GM19099 (cell line): Measurements from ENCODE around the gene DLK2.

Experiments
- POLR2A ChIP-seq: IDR thresholded peaks from 3 replicates; pipeline ENCODE4 v1.6.1; 2011; ENCODE audit warnings: low read depth; ENCODE audit not compliant: insufficient read length; ENCODE audit errors: extremely low read depth

Gene DLK2

GRCh38 chr6:43420012-43420709 is 35.2 kb downstream of the DLK2 start:
- no peak for TF ChIP-seq POLR2A

- TF ChIP-seq POLR2A: no peak
Measured at GRCh38 chr6:43416935-43417334, 38.4 kb downstream of the DLK2 start.

- no peak for TF ChIP-seq POLR2A
Measured at GRCh38 chr6:43413002-43413401, 42.3 kb downstream of the DLK2 start.

GRCh38 chr6:43412541-43412940 is 42.8 kb downstream of the DLK2 start:
- TF ChIP-seq POLR2A: no peak

- no peak for TF ChIP-seq POLR2A
Measured at GRCh38 chr6:43408259-43408658, 47.1 kb downstream of the DLK2 start.

- TF ChIP-seq POLR2A: no peak
Measured at GRCh38 chr6:43407296-43407695, 48.1 kb downstream of the DLK2 start.

GRCh38 chr6:43405354-43405753 is 50.0 kb downstream of the DLK2 start:
- TF ChIP-seq POLR2A: no peak

GRCh38 chr6:43402820-43403219 is 52.5 kb downstream of the DLK2 start:
- no peak for TF ChIP-seq POLR2A

- TF ChIP-seq POLR2A: no peak
Measured at GRCh38 chr6:43401730-43402129, 53.6 kb downstream of the DLK2 start.
